ENCODE data around the gene SRPRB. TPM values are rescaled to one million over a fixed set of nuclear protein-coding genes. Genes with fewer than 3 reads are reported as not detected.

The SRPRB gene
- total RNA-seq, 1 donor from 2014 or later = 111 TPM

- TF ChIP-seq, protein P1, sequence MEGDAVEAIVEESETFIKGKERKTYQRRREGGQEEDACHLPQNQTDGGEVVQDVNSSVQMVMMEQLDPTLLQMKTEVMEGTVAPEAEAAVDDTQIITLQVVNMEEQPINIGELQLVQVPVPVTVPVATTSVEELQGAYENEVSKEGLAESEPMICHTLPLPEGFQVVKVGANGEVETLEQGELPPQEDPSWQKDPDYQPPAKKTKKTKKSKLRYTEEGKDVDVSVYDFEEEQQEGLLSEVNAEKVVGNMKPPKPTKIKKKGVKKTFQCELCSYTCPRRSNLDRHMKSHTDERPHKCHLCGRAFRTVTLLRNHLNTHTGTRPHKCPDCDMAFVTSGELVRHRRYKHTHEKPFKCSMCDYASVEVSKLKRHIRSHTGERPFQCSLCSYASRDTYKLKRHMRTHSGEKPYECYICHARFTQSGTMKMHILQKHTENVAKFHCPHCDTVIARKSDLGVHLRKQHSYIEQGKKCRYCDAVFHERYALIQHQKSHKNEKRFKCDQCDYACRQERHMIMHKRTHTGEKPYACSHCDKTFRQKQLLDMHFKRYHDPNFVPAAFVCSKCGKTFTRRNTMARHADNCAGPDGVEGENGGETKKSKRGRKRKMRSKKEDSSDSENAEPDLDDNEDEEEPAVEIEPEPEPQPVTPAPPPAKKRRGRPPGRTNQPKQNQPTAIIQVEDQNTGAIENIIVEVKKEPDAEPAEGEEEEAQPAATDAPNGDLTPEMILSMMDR (IDR thresholded peaks at IDR 0.05; ENCODE audit: insufficient read depth, low read length, severe bottlenecking) = no peak
- H3K27me3 ChIP-seq (ENCODE audit: control insufficient read depth, insufficient read depth, low read length) = no peaks in the 10 kb centered on the region
- DNase-seq (ENCODE audit: low read depth) = no peak
- no peak overlapping the region for H3K4me3 ChIP-seq (ENCODE audit: low read depth, low read length)
- FAIRE-seq = peak; percentile 13
- H3K36me3 ChIP-seq (ENCODE audit: control insufficient read depth, insufficient read depth, low read length) = no peaks in the 10 kb centered on the region
Measured at GRCh38 chr3:133763797-133764683, 41.6 kb upstream of the SRPRB start.

GRCh38 chr3:133765256-133765655, 40.4 kb upstream of the SRPRB start:
- DNase-seq (ENCODE audit: low read depth) (no peak), FAIRE-seq (no peak)
- Histone ChIP-seq H3K36me3 (ENCODE audit: control insufficient read depth, insufficient read depth, low read length) (no peaks in the 10 kb centered on the region), H3K4me3 (ENCODE audit: low read depth, low read length) (no peak overlapping the region), H3K27me3 (ENCODE audit: control insufficient read depth, insufficient read depth, low read length) (no peaks in the 10 kb centered on the region)
- TF ChIP-seq, protein P1 (IDR thresholded peaks at IDR 0.05; ENCODE audit: insufficient read depth, low read length, severe bottlenecking) = no peak

GRCh38 chr3:133767607-133768006, 38.0 kb upstream of the SRPRB start:
- DNase-seq (ENCODE audit: low read depth) (no peak), FAIRE-seq (no peak)
- TF ChIP-seq, protein P1 (IDR thresholded peaks at IDR 0.05; ENCODE audit: insufficient read depth, low read length, severe bottlenecking) = no peak
- Histone ChIP-seq H3K36me3 (ENCODE audit: control insufficient read depth, insufficient read depth, low read length) (no peaks in the 10 kb centered on the region), H3K4me3 (ENCODE audit: low read depth, low read length) (no peak overlapping the region), H3K27me3 (ENCODE audit: control insufficient read depth, insufficient read depth, low read length) (no peaks in the 10 kb centered on the region)

DNA sequence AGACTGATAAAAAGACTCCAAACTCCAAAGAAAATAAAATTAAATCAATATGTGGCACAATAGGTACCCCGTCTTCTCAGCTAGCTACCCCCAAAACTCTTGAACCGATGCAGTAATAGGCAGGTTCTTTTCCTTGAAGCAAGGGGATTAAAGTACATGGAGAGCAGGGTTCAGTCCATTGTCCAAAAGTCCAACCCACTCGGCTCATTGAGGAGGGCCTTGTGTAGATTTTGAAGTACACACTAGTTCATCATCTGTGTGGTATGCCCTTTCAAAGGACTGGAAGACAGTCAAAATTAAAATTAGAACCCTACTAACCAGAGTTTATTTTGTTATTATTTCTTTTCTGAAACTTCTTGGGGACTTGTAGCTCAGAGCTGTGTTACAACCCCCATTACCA, 36.1 kb upstream of the SRPRB start:
- Histone ChIP-seq H3K27me3 (ENCODE audit: control insufficient read depth, insufficient read depth, low read length) (no peaks in the 10 kb centered on the region), H3K36me3 (ENCODE audit: control insufficient read depth, insufficient read depth, low read length) (no peaks in the 10 kb centered on the region), H3K4me3 (ENCODE audit: low read depth, low read length) (no peak overlapping the region)
- DNase-seq (ENCODE audit: low read depth) (no peak), FAIRE-seq (no peak)
- TF ChIP-seq, protein P1 (IDR thresholded peaks at IDR 0.05; ENCODE audit: insufficient read depth, low read length, severe bottlenecking) = no peak

DNA sequence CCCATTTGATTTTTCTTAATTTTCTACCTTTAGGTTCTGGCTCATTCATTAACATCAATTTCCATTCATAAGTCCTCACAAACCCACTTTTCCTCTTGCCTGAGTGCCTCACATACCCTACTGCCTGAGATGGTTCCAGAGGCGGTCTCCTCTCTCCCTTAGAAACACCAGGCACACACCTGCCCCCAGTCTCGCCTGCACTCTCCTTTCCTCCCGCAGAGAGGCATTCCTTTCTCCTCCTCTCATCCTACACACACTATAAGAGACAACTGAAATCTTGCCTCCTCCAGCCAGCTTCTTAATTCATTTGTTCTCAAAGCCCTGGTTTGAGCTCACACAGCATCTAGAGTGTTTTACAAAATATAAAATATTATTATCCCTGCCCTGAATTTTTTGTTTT, 31.9 kb upstream of the SRPRB start:
- TF ChIP-seq, protein P1 (IDR thresholded peaks at IDR 0.05; ENCODE audit: insufficient read depth, low read length, severe bottlenecking) = no peak
- no peak for FAIRE-seq

More for the DNA sequence above, 31.9 kb upstream of the SRPRB start:
- no peaks in the 10 kb centered on the region for H3K36me3 ChIP-seq (ENCODE audit: control insufficient read depth, insufficient read depth, low read length)
- peaks cover 2% of the 10 kb centered on the region for H3K27me3 ChIP-seq (ENCODE audit: control insufficient read depth, insufficient read depth, low read length)
- no peak overlapping the region for H3K4me3 ChIP-seq (ENCODE audit: low read depth, low read length)
- no peak for DNase-seq (ENCODE audit: low read depth)

Data from bronchial epithelial cell (primary cell).